HepG2 (cell line): ENCODE data around the gene WDR5B. TPM values are rescaled to one million over a fixed set of nuclear protein-coding genes. Genes with fewer than 3 reads are reported as not detected.

Experiments used
- ATAC-seq: fragments of 200-7000 bp; cut with Tn5 transposase; 3 replicates; pipeline ENCODE4 v1.9.1; 2020; ENCODE audit warnings: mild to moderate bottlenecking, moderate library complexity
- BruUV-seq: library from RNA; stranded (reverse); fragments of 400-500 nt; replicated peaks from 2 replicates; lab custom pipeline; 2021; lab: Mats Ljungman, UMichigan
- CTCF ChIA-PET: fragments of 300-600 bp; formaldehyde crosslinking; extraction: SDS; loops from one replicate; lab custom pipeline; 2021; ENCODE audit warnings: low total read pairs, inconsistent platforms, low intra/inter-chr PET ratio; lab: Yijun Ruan, JAX
- POLR2A ChIA-PET: fragments of 350-600 bp; sonication (Branson Sonifier 250); formaldehyde crosslinking; loops from one replicate; lab custom pipeline; 2020; ENCODE audit warnings: antibody characterized with exemption, inconsistent platforms; lab: Yijun Ruan, JAX
- DNase-seq: peaks from one replicate; pipeline ENCODE4 v3.0.0-alpha.2; 2015; ENCODE audit warnings: low spot score
- FAIRE-seq: peaks from 3 replicates; lab custom pipeline; 2011; peaks lifted over from hg19 to GRCh38; lab: Jason Lieb, UNC
- H2AFZ ChIP-seq: one replicate; pipeline ENCODE4 v1.6.1; 2011; ENCODE audit warnings: low read length, inconsistent platforms
- H3K27ac ChIP-seq: fragments of 300-600 bp; 3 replicates; pipeline ENCODE4 v1.8.0; 2011; ENCODE audit warnings: mixed run types, mild to moderate bottlenecking, mixed read lengths, low read length, inconsistent platforms; ENCODE audit not compliant: insufficient read depth; ENCODE audit errors: extremely low read length
- H3K27me3 ChIP-seq, 2 experiments: fragments of 200-600 bp in 1 of 2; 2 replicates in 1 of 2; 3 replicates in 1 of 2; pipeline versions ENCODE4 v1.6.0 to v1.8.0; 2011; ENCODE audit warnings: low read length in 2 of 2, mild to moderate bottlenecking in 2 of 2, moderate library complexity in 2 of 2, inconsistent platforms in 1 of 2; ENCODE audit not compliant: insufficient read depth in 2 of 2, control insufficient read depth in 1 of 2
- H3K36me3 ChIP-seq, 2 experiments: fragments of 200-600 bp in 1 of 2; replicated peaks in 1 of 2; 2 replicates in 1 of 2; 3 replicates in 1 of 2; pipeline versions ENCODE4 v1.5.1 to v1.8.0; 2011; ENCODE audit warnings: low read length in 2 of 2, inconsistent platforms in 1 of 2; ENCODE audit not compliant: insufficient read depth in 2 of 2, control insufficient read depth in 1 of 2
- H3K4me1 ChIP-seq: 2 replicates; pipeline ENCODE4 v1.5.1; 2012; ENCODE audit warnings: low read length, inconsistent platforms; ENCODE audit not compliant: insufficient read depth
- H3K4me2 ChIP-seq: 2 replicates; pipeline ENCODE4 v1.6.0; 2011; ENCODE audit warnings: low read depth, low read length, inconsistent platforms
- H3K4me3 ChIP-seq, 3 experiments: fragments of 200-600 bp in 1 of 3; sonication (generic), shearing (Covaris generic) in 1 of 3; replicated peaks in 1 of 3; 2 replicates each; pipeline ENCODE4 v1.5.1; 2011 to 2016; ENCODE audit warnings: low read length in 3 of 3, inconsistent platforms in 2 of 3, low read depth in 2 of 3, mild to moderate bottlenecking in 2 of 3, control low read depth in 1 of 3, mixed read lengths in 1 of 3; ENCODE audit not compliant: insufficient read depth in 1 of 3
- H3K79me2 ChIP-seq: one replicate; pipeline ENCODE4 v1.6.1; 2011; ENCODE audit warnings: low read length, inconsistent platforms; ENCODE audit not compliant: insufficient read depth
- H3K9ac ChIP-seq: 2 replicates; pipeline ENCODE4 v1.6.0; 2011; ENCODE audit warnings: mild to moderate bottlenecking, low read depth, low read length, inconsistent platforms; ENCODE audit not compliant: insufficient read depth
- H3K9me3 ChIP-seq: 2 replicates; pipeline ENCODE4 v1.5.1; 2012; ENCODE audit warnings: mild to moderate bottlenecking, low read length
- H4K20me1 ChIP-seq: 2 replicates; pipeline ENCODE4 v1.6.0; 2011; ENCODE audit warnings: inconsistent platforms, mild to moderate bottlenecking, low read length, moderate library complexity; ENCODE audit not compliant: insufficient read depth
- POGZ ChIP-seq: sonication (generic); formaldehyde crosslinking; IDR thresholded peaks from 2 replicates; pipeline ENCODE4 v1.4.0; 2020; ENCODE audit warnings: mild to moderate bottlenecking, missing genetic modification reagents
- TP53 ChIP-seq: sonication (generic); formaldehyde crosslinking; conservative IDR thresholded peaks from 2 replicates; pipeline ENCODE4 v1.4.0; 2020; ENCODE audit warnings: missing genetic modification reagents
- ZNF674 ChIP-seq: sonication (generic); formaldehyde crosslinking; IDR thresholded peaks from 2 replicates; pipeline ENCODE4 v1.5.0; 2020; ENCODE audit warnings: low read depth, mild to moderate bottlenecking, missing genetic modification reagents
- WGBS: methylation state at CpG from one replicate; pipeline ENCODE4 v1.1.6; 2017; ENCODE audit warnings: low lambda C conversion rate; 5-methylcytosine and 5-hydroxymethylcytosine counted together
- in situ Hi-C: cut with HindIII; loops from 2 replicates; pipeline ENCODE4 v1.10.0; 2017; ENCODE audit warnings: low pct_unique_long_range_greater_than_20kb; ENCODE audit not compliant: extremely low pct_ligation_motif_present
- intact Hi-C: fragments of 100-400 bp; cut with micrococcal nuclease; formaldehyde crosslinking; loops from one replicate; pipeline ENCODE4 v1.10.0; 2022; ENCODE audit not compliant: unreplicated experiment
- polyA plus RNA-seq, 8 experiments: library from polyadenylated mRNA; depleted of rRNA in 3 of 8; stranded (reverse) in 7 of 8; unstranded in 1 of 8; fragments of >200 nt; fragmentation: Illumina TruSeq in 4 of 8; extraction: Trizol in 4 of 8; gene quantifications; 2 replicates each; pipeline versions ENCODE4 v1.2.1 to v1.2.3, GENCODE V29; 2011 to 2016; ENCODE audit warnings: low read depth in 4 of 8, missing spikeins in 1 of 8, mixed read lengths in 1 of 8; ENCODE audit not compliant: insufficient read depth in 1 of 8
- total RNA-seq, 5 experiments: library from RNA; depleted of rRNA; stranded (reverse); fragments of >200 nt; fragmentation: Illumina TruSeq; extraction: Trizol; gene quantifications; 2 replicates each; pipeline ENCODE4 v1.2.3, GENCODE V29; 2016; ENCODE audit warnings: low read depth in 1 of 5

WDR5B gene
- total and polyA plus RNA-seq, 2 of the 13 experiments (the other 11 are each of a cell fraction or from before 2014, with no cell fraction given): 2.5 to 3.6 TPM

- no peak for TF ChIP-seq POGZ
These were observed 20.3 kb downstream of the WDR5B start (continued) for GRCh38 chr3:122395582-122395981.

GRCh38 chr3:122394173-122394572 is 21.7 kb downstream of the WDR5B start:
- intact Hi-C loops (no loop called here), in situ Hi-C loops (loop anchor here (5.0 kb wide), 1 partner anchor 283 kb away; no protein-coding TSS in a partner anchor)
- no peaks in the 10 kb centered on the region for H3K27me3 ChIP-seq
- no peak overlapping the region for H2AFZ ChIP-seq
- FAIRE-seq (no peak), ATAC-seq (no peak), DNase-seq (no peak)
- no peaks in the 10 kb centered on the region for H3K9me3 ChIP-seq
- H3K4me1 ChIP-seq: peaks cover 53% of the 10 kb centered on the region
- ChIA-PET CTCF (no interaction called here), POLR2A (interaction anchor here (1.4 to 4.1 kb wide), 4 partner anchors 10 to 285 kb away, joined by 3 to 67 read pairs (median 8); partner anchors contain the start of genes FAM162A, MIX23 and WDR5B)
- H3K9ac ChIP-seq: no peak overlapping the region
- no TSS peak for BruUV-seq
- peaks cover 0 to 11% of the 10 kb centered on the region in 2 experiments; a peak in 2 of 5 replicates for H3K36me3 ChIP-seq
- H3K27ac ChIP-seq: no peak overlapping the region
- H4K20me1 ChIP-seq: 0 out of 2 replicates have a peak, but pooled peaks cover 7% of the 10 kb centered on the region
- peaks cover 69% of the 10 kb centered on the region for H3K79me2 ChIP-seq
- H3K4me2 ChIP-seq: no peak overlapping the region
- H3K4me3 ChIP-seq: no peak overlapping the region
- TF ChIP-seq TP53 (CRISPR knock-in tag) (peak; percentile 74; the same call in 1 of the 2 replicates), ZNF674 (CRISPR knock-in tag) (no peak)
- WGBS: 89% methylated on average over 1 of the region's 1 CpG
